Heart right ventricle (tissue), 16 donors: ENCODE measurements around the gene CCDC69. TPM values are rescaled to one million over a fixed set of nuclear protein-coding genes. Genes with fewer than 3 reads are reported as not detected.

ENCODE experiments used
- ATAC-seq, 8 donors: fragments of 200-7000 bp; cut with Tn5 transposase; one replicate each; pipeline ENCODE4 v1.9.1; 2020; ENCODE audit warnings: mild to moderate bottlenecking in 8 of 8, moderate library complexity in 8 of 8, moderate number of reproducible peaks in 1 of 8
- DNase-seq, 2 donors: peaks; one replicate each; pipeline ENCODE4 v3.0.0-alpha.2; 2020
- H3K27ac ChIP-seq, 10 donors: fragments of 200-600 bp; sonication (generic) in 2 of 10; one replicate each; pipeline versions ENCODE4 v1.5.0 to v1.8.0; 2020 to 2022; ENCODE audit warnings: mild to moderate bottlenecking in 3 of 10
- H3K27me3 ChIP-seq, 7 donors: fragments of 200-600 bp; one replicate each; pipeline ENCODE4 v1.8.0; 2021 to 2022; ENCODE audit warnings: mild to moderate bottlenecking in 2 of 7
- H3K36me3 ChIP-seq, 9 donors: fragments of 200-600 bp; sonication (generic) in 1 of 9; one replicate each; pipeline versions ENCODE4 v1.5.0 to v1.8.0; 2020 to 2022; ENCODE audit warnings: mild to moderate bottlenecking in 2 of 9
- H3K4me1 ChIP-seq, 9 donors: fragments of 200-600 bp; sonication (generic) in 1 of 9; one replicate each; pipeline versions ENCODE4 v1.5.0 to v1.8.0; 2020 to 2022; ENCODE audit warnings: mild to moderate bottlenecking in 4 of 9
- H3K4me3 ChIP-seq, 10 donors: fragments of 200-600 bp; sonication (generic) in 2 of 10; one replicate each; pipeline versions ENCODE4 v1.5.0 to v1.8.0; 2020 to 2022; ENCODE audit warnings: mild to moderate bottlenecking in 7 of 10, moderate library complexity in 2 of 10
- H3K9me3 ChIP-seq, 11 donors: fragments of 200-600 bp in 10 of 11; sonication (generic) in 2 of 11; one replicate each; pipeline versions ENCODE4 v1.5.0 to v1.8.0; 2013 to 2022; ENCODE audit warnings: mild to moderate bottlenecking in 2 of 11, control low read depth in 1 of 11, moderate library complexity in 1 of 11
- WGBS, 2 donors: extraction: QIAGEN DNeasy Blood & Tissue Kit; methylation state at CpG; one replicate each; pipeline ENCODE4 v1.1.7; 2013; ENCODE audit warnings: inconsistent platforms in 1 of 2; 5-methylcytosine and 5-hydroxymethylcytosine counted together
- intact Hi-C, 10 donors: fragments of 100-400 bp; cut with DNase I; formaldehyde crosslinking; loops; one replicate each; pipeline versions ENCODE4 v1.11.1 to v1.14.2; 2022
- polyA plus RNA-seq, 2 donors: library from polyadenylated mRNA; stranded (reverse); fragments of 200-250 nt; gene quantifications; one replicate each; pipeline ENCODE4 v1.2.3, GENCODE V29; 2013
- total RNA-seq, 10 donors: library from RNA; stranded (reverse); fragmentation: NEBNext Ultra II Directional in 3 of 10; extraction: Animal tissue kit (Norgen Biotek cat#: 25700) in 3 of 10; gene quantifications; one replicate each; pipeline versions ENCODE4 v1.2.1 to v1.2.4, GENCODE V29; 2021 to 2023
- TF ChIP-seq, protein P1 (sequence below), 9 donors: fragments of 200-600 bp; sonication (generic) in 2 of 9; IDR thresholded peaks; one replicate each; pipeline versions ENCODE4 v1.5.0 to v1.8.0; 2021 to 2022; ENCODE audit warnings: antibody characterized with exemption in 9 of 9, mild to moderate bottlenecking in 5 of 9, moderate library complexity in 1 of 9
- donor health status: Arrhythmogenic right ventricular cardiomyopathy.
- donor health status: ischemic (EF 13 %, LVEDD 7.1; RV severe dilation, severe dysfunction).
- donor health status: healthy with polysubstance abuse.
- donor health status: DM: no; HTN: yes; CAD: no.
- donor health status: DM: no; HTN: no; CAD: no.
- donor health status: ischemic (EF 25% LVEDD 6.9; RV normal size, moderate dysfunction).
- donor health status: ischemic (EF 25% LVEDD 5.7; RV mildly dilated, moderate dysfunction).
- donor health status: healthy.
- donor health status: DM: yes; HTN: yes; CAD: no.
- donor health status: Ischemic cardiomyopathy.
- donor health status: ischemic (EF 35%, LVEDD 5.7; RV mildly dilated, moderate dysfunction).
- donor health status: nonischemic (EF 11% LVEDD 7.7; RV severe dilation, severe dysfunction).
- donor health status: DM: yes; HTN: yes; CAD: no.
- donor health status: PGD.
- donor health status: ischemic (EF 29% LVEDD 5.4; RV normal size, mild dysfunction).
- donor health status: nonischemic (EF 23%, LVEDD 6.1; RV moderate dilation, normal function).

CCDC69 gene
- total and polyA plus RNA-seq, 12 donors = 50.8 to 191 (median 104) TPM

DNA sequence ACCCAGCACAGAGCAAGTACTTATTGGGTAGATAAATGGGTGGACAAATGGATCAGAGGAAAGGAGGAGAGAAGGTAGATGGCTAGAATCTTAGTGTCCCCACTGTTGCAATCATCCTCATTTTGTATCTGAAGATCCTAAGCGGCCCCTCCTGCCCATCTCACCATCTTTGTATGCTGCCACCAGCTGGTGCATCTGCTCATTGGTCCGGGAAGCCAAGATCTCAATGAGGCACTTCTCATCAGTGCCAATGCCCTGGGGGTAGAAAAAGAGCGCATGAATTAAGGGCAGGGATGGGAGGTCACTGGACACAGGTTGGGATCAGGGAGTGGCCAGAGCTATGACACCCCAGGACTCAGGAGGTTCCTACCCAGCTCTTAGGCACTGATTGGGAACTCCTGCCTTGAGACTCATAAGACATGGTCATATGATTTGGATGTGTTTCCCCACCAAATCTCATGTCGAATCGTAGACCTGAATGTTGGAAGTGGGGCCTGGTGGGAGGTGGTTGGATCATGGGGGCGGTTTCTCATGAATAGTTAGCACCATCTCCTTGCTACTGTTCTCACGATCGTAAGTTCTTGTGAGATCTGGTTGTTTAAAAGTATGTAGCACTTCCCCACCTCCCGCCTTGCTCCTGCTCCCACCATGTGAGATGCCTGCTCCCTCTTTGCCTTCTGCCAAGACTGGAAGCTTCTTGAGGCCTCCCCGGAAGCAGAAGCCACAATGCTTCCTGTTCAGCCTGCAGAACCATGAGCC lies 86.6 kb downstream of the CCDC69 start:
- no peak for ATAC-seq
- DNase-seq = no peak
- Histone ChIP-seq H3K9me3 (no peaks in the 10 kb centered on the region), H3K27me3 (no peaks in the 10 kb centered on the region), H3K4me1 (peaks cover 12 to 46% (median 21%) of the 10 kb centered on the region in 9 donors), H3K36me3 (peaks cover 0 to 99% (median 69%) of the 10 kb centered on the region in 9 donors), H3K4me3 (no peak overlapping the region), H3K27ac (no peak overlapping the region)
- intact Hi-C loops = no loop called here
- TF ChIP-seq, protein P1, sequence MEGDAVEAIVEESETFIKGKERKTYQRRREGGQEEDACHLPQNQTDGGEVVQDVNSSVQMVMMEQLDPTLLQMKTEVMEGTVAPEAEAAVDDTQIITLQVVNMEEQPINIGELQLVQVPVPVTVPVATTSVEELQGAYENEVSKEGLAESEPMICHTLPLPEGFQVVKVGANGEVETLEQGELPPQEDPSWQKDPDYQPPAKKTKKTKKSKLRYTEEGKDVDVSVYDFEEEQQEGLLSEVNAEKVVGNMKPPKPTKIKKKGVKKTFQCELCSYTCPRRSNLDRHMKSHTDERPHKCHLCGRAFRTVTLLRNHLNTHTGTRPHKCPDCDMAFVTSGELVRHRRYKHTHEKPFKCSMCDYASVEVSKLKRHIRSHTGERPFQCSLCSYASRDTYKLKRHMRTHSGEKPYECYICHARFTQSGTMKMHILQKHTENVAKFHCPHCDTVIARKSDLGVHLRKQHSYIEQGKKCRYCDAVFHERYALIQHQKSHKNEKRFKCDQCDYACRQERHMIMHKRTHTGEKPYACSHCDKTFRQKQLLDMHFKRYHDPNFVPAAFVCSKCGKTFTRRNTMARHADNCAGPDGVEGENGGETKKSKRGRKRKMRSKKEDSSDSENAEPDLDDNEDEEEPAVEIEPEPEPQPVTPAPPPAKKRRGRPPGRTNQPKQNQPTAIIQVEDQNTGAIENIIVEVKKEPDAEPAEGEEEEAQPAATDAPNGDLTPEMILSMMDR (IDR thresholded peaks at IDR 0.05) = no peak
- WGBS, 2 donors = 87 to 95% methylated on average over 10 of the region's 10 CpGs

DNA sequence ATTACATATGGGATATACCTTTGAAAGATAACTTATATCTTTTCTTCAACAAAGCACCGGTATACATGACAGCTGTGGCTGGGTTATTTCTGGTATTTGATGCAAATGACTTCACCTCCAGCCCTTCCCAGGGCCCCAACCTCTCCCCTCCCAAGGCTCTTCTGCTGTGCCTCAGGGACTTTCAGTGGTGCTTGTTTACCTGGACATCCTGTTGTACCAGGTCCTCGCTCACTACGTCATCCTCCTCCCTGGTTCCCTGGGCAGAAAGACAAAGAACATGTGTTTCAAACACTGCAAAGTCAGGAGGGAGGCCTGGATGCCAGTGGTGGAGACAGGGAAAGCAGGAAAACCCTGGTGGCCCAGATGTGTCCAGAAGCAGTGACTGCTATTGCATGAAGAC lies 89.7 kb downstream of the CCDC69 start:
- TF ChIP-seq, protein P1 (IDR thresholded peaks at IDR 0.05) = no peak
- 63 to 81% methylated on average over 3 of the region's 3 CpGs for WGBS, 2 donors
- ATAC-seq (no peak), DNase-seq (no peak)
- Histone ChIP-seq H3K36me3 (peaks cover 0 to 100% (median 93%) of the 10 kb centered on the region in 9 donors), H3K9me3 (no peaks in the 10 kb centered on the region), H3K4me3 (no peak overlapping the region), H3K27me3 (no peaks in the 10 kb centered on the region), H3K27ac (no peak overlapping the region), H3K4me1 (peaks cover 0 to 26% (median 0%) of the 10 kb centered on the region in 9 donors)
- intact Hi-C loops = no loop called here

DNA sequence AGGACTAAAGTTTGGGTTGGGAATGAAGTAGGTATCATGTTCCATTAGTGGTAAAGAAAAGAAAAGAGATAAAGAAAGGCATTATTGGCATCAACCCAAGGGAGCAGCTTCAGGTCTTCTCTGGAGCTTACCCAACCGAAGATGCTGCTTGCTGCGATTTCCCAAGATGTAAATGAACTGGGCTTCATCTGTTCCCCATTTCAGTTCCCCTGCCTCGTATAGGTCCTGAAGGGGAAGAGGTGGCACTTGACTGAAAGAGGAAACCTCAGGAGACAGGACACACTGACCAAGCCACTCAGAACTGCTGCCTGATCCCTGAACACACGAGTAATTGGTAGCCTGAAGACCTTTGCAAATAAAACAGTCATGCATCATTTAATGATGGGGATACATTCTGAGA lies 90.9 kb downstream of the CCDC69 start:
- 77 to 79% methylated on average over 4 of the region's 4 CpGs for WGBS, 2 donors
- Histone ChIP-seq H3K9me3 (no peaks in the 10 kb centered on the region), H3K27me3 (no peaks in the 10 kb centered on the region), H3K36me3 (peaks cover 0 to 100% (median 93%) of the 10 kb centered on the region in 9 donors), H3K27ac (peak overlapping the region in 1 of 10 donors; percentile 15), H3K4me3 (no peak overlapping the region), H3K4me1 (peaks cover 0 to 26% (median 0%) of the 10 kb centered on the region in 9 donors)
- peak in 2 of 8 donors; percentile 41 to 61 for ATAC-seq
- intact Hi-C loops = no loop called here
- no peak for DNase-seq
- TF ChIP-seq, protein P1 (IDR thresholded peaks at IDR 0.05) = no peak

Other genes with a start within 250 kb of the CCDC69 start
- 100 to 1,000 TPM; 208 to 990 (median 601) TPM for gene GPX3, start 203.5 kb downstream of the CCDC69 start, total RNA-seq
- gene GPX3, start 203.5 kb downstream of the CCDC69 start, polyA plus RNA-seq = 1,000 to 10,000 TPM; 1,059 to 1,234 TPM
- gene TNIP1, start 143.1 kb downstream of the CCDC69 start, total RNA-seq = 100 to 1,000 TPM; 113 to 130 (median 125) TPM
- 10 to 100 TPM; 63.8 to 78.1 TPM for gene TNIP1, start 143.1 kb downstream of the CCDC69 start, polyA plus RNA-seq
- 100 to 1,000 TPM; 182 to 275 (median 219) TPM for gene ANXA6, start 66.3 kb downstream of the CCDC69 start, total RNA-seq
- 100 to 1,000 TPM; 137 to 162 TPM for gene ANXA6, start 66.3 kb downstream of the CCDC69 start, polyA plus RNA-seq
- 10 to 100 TPM; 30.5 to 47.1 (median 36.5) TPM for gene GM2A, start 29.1 kb upstream of the CCDC69 start, total RNA-seq
- 10 to 100 TPM; 18.1 to 19.9 TPM for gene GM2A, start 29.1 kb upstream of the CCDC69 start, polyA plus RNA-seq
- not detected for gene SLC36A3, start 79.7 kb upstream of the CCDC69 start, total RNA-seq
- gene SLC36A3, start 79.7 kb upstream of the CCDC69 start, polyA plus RNA-seq = not detected
- 1 to 10 TPM in 3 of 10 donors, under 1 TPM in 5, not detected in 2; 0.28 to 2.8 (median 0.39) TPM for gene SLC36A2, start 123.5 kb upstream of the CCDC69 start, total RNA-seq
- 1 to 10 TPM in 1 of 2 donors, under 1 TPM in 1; 0.04 to 1.2 TPM for gene SLC36A2, start 123.5 kb upstream of the CCDC69 start, polyA plus RNA-seq
- gene SLC36A1, start 223.5 kb upstream of the CCDC69 start, total RNA-seq = 10 to 100 TPM in 1 of 10 donors, 1 to 10 TPM in 8, under 1 TPM in 1; 0.94 to 15.3 (median 2.7) TPM
- 1 to 10 TPM; 1.7 to 2.6 TPM for gene SLC36A1, start 223.5 kb upstream of the CCDC69 start, polyA plus RNA-seq